Trophoblast cell (in vitro differentiated cells and primary cell): Measurements from ENCODE around the gene ENOSF1.

ENCODE experiments used
- DNase-seq, 2 donors: peaks; one replicate each; pipeline ENCODE4 v3.0.0-alpha.2; 2016
- H2AFZ ChIP-seq: 2 replicates; pipeline ENCODE4 v1.6.1; 2013; ENCODE audit warnings: low read length, moderate library complexity, mild to moderate bottlenecking; ENCODE audit not compliant: insufficient read depth, poor library complexity
- H2AK5ac ChIP-seq: 2 replicates; pipeline ENCODE4 v1.6.1; 2013; ENCODE audit warnings: mild to moderate bottlenecking, low read length
- H2BK120ac ChIP-seq: 2 replicates; pipeline ENCODE4 v1.6.1; 2013; ENCODE audit warnings: low read length, mild to moderate bottlenecking, moderate library complexity; ENCODE audit not compliant: insufficient read depth, poor library complexity
- H2BK12ac ChIP-seq: 2 replicates; pipeline ENCODE4 v1.6.1; 2013; ENCODE audit warnings: mild to moderate bottlenecking, low read length, moderate library complexity
- H2BK5ac ChIP-seq: 2 replicates; pipeline ENCODE4 v1.6.1; 2013; ENCODE audit warnings: low read length, low read depth, moderate library complexity, mild to moderate bottlenecking; ENCODE audit not compliant: poor library complexity
- H3K14ac ChIP-seq: 2 replicates; pipeline ENCODE4 v1.6.1; 2013; ENCODE audit warnings: mild to moderate bottlenecking, low read length
- H3K18ac ChIP-seq: 2 replicates; pipeline ENCODE4 v1.6.1; 2013; ENCODE audit warnings: mild to moderate bottlenecking, low read length
- H3K23ac ChIP-seq: 2 replicates; pipeline ENCODE4 v1.6.1; 2013; ENCODE audit warnings: low read length
- H3K27ac ChIP-seq: 2 replicates; pipeline ENCODE4 v1.5.1; 2013; ENCODE audit warnings: low read depth, mild to moderate bottlenecking, inconsistent platforms, low read length, moderate library complexity
- H3K27me3 ChIP-seq: 2 replicates; pipeline ENCODE4 v1.6.1; 2013; ENCODE audit warnings: inconsistent platforms, mild to moderate bottlenecking, low read length, moderate library complexity; ENCODE audit not compliant: insufficient read depth
- H3K36me3 ChIP-seq, 2 experiments: 1 replicate in 1 of 2; 2 replicates in 1 of 2; pipeline ENCODE4 v1.6.1; 2013; ENCODE audit warnings: low read length in 2 of 2, mild to moderate bottlenecking in 2 of 2, moderate library complexity in 1 of 2; ENCODE audit not compliant: insufficient read depth in 2 of 2, control insufficient read depth in 1 of 2
- H3K4ac ChIP-seq: 2 replicates; pipeline ENCODE4 v1.6.1; 2013; ENCODE audit warnings: low read depth, mild to moderate bottlenecking, low read length, moderate library complexity
- H3K4me1 ChIP-seq, 2 experiments: 1 replicate in 1 of 2; 2 replicates in 1 of 2; pipeline ENCODE4 v1.6.1; 2013; ENCODE audit warnings: low read length in 2 of 2, mild to moderate bottlenecking in 2 of 2, moderate library complexity in 1 of 2; ENCODE audit not compliant: insufficient read depth in 2 of 2, control insufficient read depth in 1 of 2
- H3K4me2 ChIP-seq: 2 replicates; pipeline ENCODE4 v1.6.1; 2013; ENCODE audit warnings: inconsistent platforms, mild to moderate bottlenecking, low read length, moderate library complexity
- H3K4me3 ChIP-seq: 2 replicates; pipeline ENCODE4 v1.5.1; 2013; ENCODE audit warnings: mild to moderate bottlenecking, low read depth, low read length, inconsistent platforms
- H3K79me1 ChIP-seq: one replicate; pipeline ENCODE4 v1.6.1; 2013; ENCODE audit warnings: low read length
- H3K79me2 ChIP-seq: 2 replicates; pipeline ENCODE4 v1.6.1; 2013; ENCODE audit warnings: low read length, mild to moderate bottlenecking; ENCODE audit not compliant: control insufficient read depth, insufficient read depth, poor library complexity
- H3K9ac ChIP-seq: 2 replicates; pipeline ENCODE4 v1.6.1; 2013; ENCODE audit warnings: mild to moderate bottlenecking, low read length
- H3K9me3 ChIP-seq: 2 replicates; pipeline ENCODE4 v1.6.1; 2013; ENCODE audit warnings: low read depth, mild to moderate bottlenecking, control low read depth, inconsistent platforms, low read length; ENCODE audit not compliant: insufficient read depth
- H4K12ac ChIP-seq: 2 replicates; pipeline ENCODE4 v1.6.1; 2013; ENCODE audit warnings: low read depth, mild to moderate bottlenecking, low read length, moderate library complexity
- H4K8ac ChIP-seq: 2 replicates; pipeline ENCODE4 v1.6.1; 2013; ENCODE audit warnings: low read depth, mild to moderate bottlenecking, low read length, moderate library complexity
- H4K91ac ChIP-seq: one replicate; pipeline ENCODE4 v1.6.1; 2013; ENCODE audit warnings: low read depth, mild to moderate bottlenecking, low read length, moderate library complexity
- WGBS: extraction: QIAGEN DNeasy Blood & Tissue Kit; methylation state at CpG from one replicate; pipeline ENCODE4 v1.1.7; 2013; ENCODE audit warnings: missing lambda C conversion rate; ENCODE audit not compliant: insufficient read length, insufficient coverage; ENCODE audit errors: extremely low coverage; 5-methylcytosine and 5-hydroxymethylcytosine counted together

Gene ENOSF1

DNA sequence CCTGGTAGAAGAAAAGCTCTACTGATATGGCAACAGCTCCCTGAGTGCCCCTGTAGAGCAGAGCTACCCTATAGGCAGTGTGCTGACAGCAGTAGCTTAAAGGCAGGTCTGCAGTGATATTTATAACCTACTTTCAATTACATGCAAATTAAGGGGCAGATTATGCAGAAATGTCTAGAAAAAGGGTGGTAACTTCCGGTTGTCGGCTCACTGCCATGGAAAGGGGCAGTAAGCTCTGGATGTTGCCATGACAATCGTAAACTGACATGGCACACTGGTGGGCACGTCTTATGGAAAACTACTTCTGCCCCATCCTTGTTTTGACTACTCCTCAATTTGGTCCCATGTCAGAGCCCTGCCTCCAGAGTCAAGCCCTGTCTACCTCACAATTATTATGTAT is 57.8 kb downstream of the ENOSF1 start:
- Histone ChIP-seq H3K79me1 (peaks cover 16% of the 10 kb centered on the region), H3K14ac (no peak overlapping the region), H2AK5ac (no peak overlapping the region), H3K4me1 (peaks cover 4 to 5% of the 10 kb centered on the region in 2 experiments), H3K9ac (no peak overlapping the region), H2BK120ac (no peak overlapping the region), H2AFZ (no peak overlapping the region), H3K18ac (no peak overlapping the region), H3K4me2 (no peak overlapping the region), H3K4ac (no peak overlapping the region), H3K27ac (no peak overlapping the region), H4K91ac (no peak overlapping the region), H3K79me2 (peaks cover 15% of the 10 kb centered on the region), H4K12ac (no peak overlapping the region), H3K4me3 (no peak overlapping the region), H2BK12ac (no peak overlapping the region), H3K9me3 (no peaks in the 10 kb centered on the region), H2BK5ac (no peak overlapping the region), H3K27me3 (no peaks in the 10 kb centered on the region), H4K8ac (no peak overlapping the region), H3K23ac (no peak overlapping the region), H3K36me3 (no peaks in the 10 kb centered on the region)
- no peak for DNase-seq
- WGBS = no CpG with 5 or more reads among the region's 4 CpGs

DNA sequence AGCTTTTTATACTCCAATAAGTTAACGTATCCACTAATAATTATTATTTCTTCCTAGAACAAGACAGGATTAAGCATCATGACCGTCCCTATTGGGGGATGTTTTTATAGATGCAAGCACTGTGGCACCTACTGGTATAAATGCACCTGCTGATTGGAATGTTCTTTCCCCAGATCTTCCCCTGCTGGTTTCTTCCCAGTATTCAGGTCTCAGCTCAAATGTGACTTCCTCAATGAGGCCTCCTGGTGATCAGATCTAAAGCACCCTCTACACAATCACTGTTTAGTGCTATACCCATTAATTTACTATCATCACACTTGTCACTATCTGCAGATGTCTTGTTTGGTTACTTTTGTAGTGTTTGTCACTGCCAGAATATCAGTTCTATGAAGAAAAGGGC is 58.9 kb downstream of the ENOSF1 start:
- Histone ChIP-seq H3K4me1 (peaks cover 1 to 2% of the 10 kb centered on the region in 2 experiments), H2AK5ac (no peak overlapping the region), H2BK12ac (no peak overlapping the region), H3K23ac (no peak overlapping the region), H3K79me2 (peaks cover 12% of the 10 kb centered on the region), H2BK120ac (no peak overlapping the region), H3K14ac (no peak overlapping the region), H3K18ac (no peak overlapping the region), H3K9me3 (no peaks in the 10 kb centered on the region), H2BK5ac (no peak overlapping the region), H3K27ac (no peak overlapping the region), H3K36me3 (no peaks in the 10 kb centered on the region), H3K9ac (no peak overlapping the region), H3K4me3 (no peak overlapping the region), H4K8ac (no peak overlapping the region), H2AFZ (no peak overlapping the region), H4K91ac (no peak overlapping the region), H3K4me2 (no peak overlapping the region), H3K79me1 (peaks cover 13% of the 10 kb centered on the region), H3K4ac (no peak overlapping the region), H3K27me3 (no peaks in the 10 kb centered on the region), H4K12ac (no peak overlapping the region)
- WGBS = no CpG with 5 or more reads among the region's 2 CpGs
- no peak for DNase-seq

DNA sequence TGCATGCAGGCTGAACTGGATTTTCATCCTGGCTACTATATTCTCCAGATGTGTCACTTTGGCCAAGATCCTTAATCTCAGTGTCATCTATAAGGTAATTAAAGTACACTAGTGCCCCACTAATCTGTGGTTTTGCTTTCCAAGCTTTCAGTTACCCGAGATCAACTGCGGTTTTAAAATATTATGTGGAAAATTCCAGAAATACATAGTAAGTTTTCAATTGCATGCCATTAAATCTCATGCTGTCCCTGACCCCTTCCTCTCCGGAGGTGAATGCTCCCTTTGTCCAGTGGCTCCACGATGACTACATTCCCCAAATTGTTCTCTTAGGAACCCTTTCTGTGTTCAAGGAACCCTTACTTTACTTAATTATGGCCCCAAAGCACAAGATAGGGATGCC is 60.3 kb downstream of the ENOSF1 start:
- Histone ChIP-seq H3K9ac (no peak overlapping the region), H3K23ac (no peak overlapping the region), H3K36me3 (no peaks in the 10 kb centered on the region), H3K14ac (no peak overlapping the region), H3K4me1 (no peaks in the 10 kb centered on the region), H4K91ac (no peak overlapping the region), H3K4me3 (no peak overlapping the region), H2BK120ac (no peak overlapping the region), H4K12ac (no peak overlapping the region), H2AFZ (no peak overlapping the region), H2BK12ac (no peak overlapping the region), H3K9me3 (no peaks in the 10 kb centered on the region), H3K79me2 (peaks cover under 1% of the 10 kb centered on the region), H3K79me1 (peaks cover 1% of the 10 kb centered on the region), H2AK5ac (no peak overlapping the region), H3K27me3 (no peaks in the 10 kb centered on the region), H4K8ac (no peak overlapping the region), H2BK5ac (no peak overlapping the region), H3K4me2 (no peak overlapping the region), H3K4ac (no peak overlapping the region), H3K27ac (no peak overlapping the region), H3K18ac (no peak overlapping the region)
- no CpG with 5 or more reads among the region's 4 CpGs for WGBS
- no peak for DNase-seq

DNA sequence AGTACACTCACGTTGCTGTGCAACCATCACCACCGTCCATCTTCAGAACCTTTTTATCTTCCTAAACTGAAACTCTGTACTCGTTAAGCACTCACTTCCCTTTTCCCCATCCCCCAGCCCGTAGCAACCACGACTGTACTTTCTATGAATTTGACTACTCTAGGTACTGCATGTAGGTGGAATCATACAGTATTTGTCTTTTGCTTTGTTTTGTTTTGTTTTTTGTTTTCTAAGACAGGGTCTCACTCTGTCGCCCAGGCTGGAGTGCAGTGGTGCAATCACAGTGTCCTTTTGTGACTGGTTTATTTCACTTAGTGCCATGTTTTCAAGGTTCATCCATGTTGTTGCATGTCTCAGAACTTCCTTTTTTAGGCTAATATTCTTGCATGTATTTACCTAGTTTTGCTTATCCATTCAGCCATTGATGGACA is 62.0 kb downstream of the ENOSF1 start:
- no peak overlapping the region for H3K23ac ChIP-seq
- H3K79me1 ChIP-seq = no peaks in the 10 kb centered on the region
- no peaks in the 10 kb centered on the region for H3K79me2 ChIP-seq
- no peak overlapping the region for H3K9ac ChIP-seq
- no peak overlapping the region for H2AFZ ChIP-seq
- H4K12ac ChIP-seq = no peak overlapping the region
- no peak overlapping the region for H2BK120ac ChIP-seq
- no peak overlapping the region for H4K8ac ChIP-seq
- WGBS = no CpG with 5 or more reads among the region's 6 CpGs
- H3K27ac ChIP-seq = no peak overlapping the region
- no peak overlapping the region for H2AK5ac ChIP-seq
- no peak overlapping the region for H3K4ac ChIP-seq
- no peaks in the 10 kb centered on the region for H3K4me1 ChIP-seq
- H3K14ac ChIP-seq = no peak overlapping the region
- no peaks in the 10 kb centered on the region for H3K27me3 ChIP-seq
- H3K4me3 ChIP-seq = no peak overlapping the region
- no peak for DNase-seq
- H3K4me2 ChIP-seq = no peak overlapping the region
- no peak overlapping the region for H4K91ac ChIP-seq
- H2BK5ac ChIP-seq = no peak overlapping the region
- H3K9me3 ChIP-seq = no peaks in the 10 kb centered on the region
- H2BK12ac ChIP-seq = no peak overlapping the region
- H3K36me3 ChIP-seq = no peaks in the 10 kb centered on the region
- H3K18ac ChIP-seq = no peak overlapping the region
